ENCODE results near the gene HOXB1.

Gene HOXB1

GRCh38 chr17:48504953-48505352 lies 25.9 kb downstream of the HOXB1 start:
- no peak for DNase-seq (ENCODE audit: low read depth)
- H3K4me3 ChIP-seq (ENCODE audit: low read depth, low read length) = no peak overlapping the region
- no peak for TF ChIP-seq CTCF (IDR thresholded peaks at IDR 0.05; ENCODE audit: control insufficient read depth, extremely low read depth, insufficient read depth)

DNA sequence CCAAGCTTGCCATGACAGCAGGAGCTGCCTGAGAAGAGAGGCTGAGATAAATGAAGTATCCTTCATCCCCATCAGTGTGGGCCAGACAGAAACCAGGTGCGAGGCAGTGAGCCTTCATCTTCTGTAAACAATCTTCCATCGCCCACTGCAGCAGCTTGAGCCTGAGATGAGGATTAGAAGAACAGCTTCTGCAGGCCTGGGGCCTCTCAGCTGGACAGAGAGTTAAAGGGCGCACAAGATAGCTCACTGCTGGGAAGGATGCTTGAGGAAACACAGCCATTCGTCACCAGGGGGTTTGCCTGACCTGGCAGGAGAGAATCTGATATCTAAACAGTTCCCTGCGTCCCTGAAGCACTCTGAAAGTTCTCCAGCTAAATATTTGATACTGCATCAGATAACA lies 27.1 kb downstream of the HOXB1 start:
- no peak for DNase-seq (ENCODE audit: low read depth)
- H3K4me3 ChIP-seq (ENCODE audit: low read depth, low read length) = no peak overlapping the region
- TF ChIP-seq CTCF (IDR thresholded peaks at IDR 0.05; ENCODE audit: control insufficient read depth, extremely low read depth, insufficient read depth) = no peak

GRCh38 chr17:48502901-48503300 lies 27.9 kb downstream of the HOXB1 start:
- no peak for DNase-seq (ENCODE audit: low read depth)
- no peak for TF ChIP-seq CTCF (IDR thresholded peaks at IDR 0.05; ENCODE audit: control insufficient read depth, extremely low read depth, insufficient read depth)
- no peak overlapping the region for H3K4me3 ChIP-seq (ENCODE audit: low read depth, low read length)

DNA sequence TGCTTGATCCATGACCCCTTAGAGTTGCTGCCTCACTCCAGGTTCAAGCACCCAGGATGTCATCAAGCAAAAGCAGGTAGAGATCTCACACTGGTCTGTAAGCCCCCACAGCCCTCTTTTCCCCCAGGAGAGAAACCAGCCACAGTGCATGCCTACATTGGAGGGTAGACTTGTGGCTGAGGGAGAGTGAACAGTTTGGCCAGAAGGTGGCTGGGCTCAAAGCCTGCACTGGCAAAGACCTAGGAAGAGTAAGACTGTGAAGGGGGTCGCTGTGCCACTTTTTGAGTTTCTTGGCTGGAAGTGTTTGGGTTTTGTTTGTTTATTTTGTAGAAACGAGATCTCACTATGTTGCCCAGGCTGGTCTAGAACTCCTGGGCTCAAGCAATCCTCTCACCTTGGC lies 28.5 kb downstream of the HOXB1 start:
- no peak for DNase-seq (ENCODE audit: low read depth)
- TF ChIP-seq CTCF (IDR thresholded peaks at IDR 0.05; ENCODE audit: control insufficient read depth, extremely low read depth, insufficient read depth) = no peak
- H3K4me3 ChIP-seq (ENCODE audit: low read depth, low read length) = no peak overlapping the region

- no peak overlapping the region for H3K4me3 ChIP-seq (ENCODE audit: low read depth, low read length)
- DNase-seq (ENCODE audit: low read depth) = no peak
- TF ChIP-seq CTCF (IDR thresholded peaks at IDR 0.05; ENCODE audit: control insufficient read depth, extremely low read depth, insufficient read depth) = no peak
These were observed 30.1 kb downstream of the HOXB1 start for GRCh38 chr17:48500435-48501426.

DNA sequence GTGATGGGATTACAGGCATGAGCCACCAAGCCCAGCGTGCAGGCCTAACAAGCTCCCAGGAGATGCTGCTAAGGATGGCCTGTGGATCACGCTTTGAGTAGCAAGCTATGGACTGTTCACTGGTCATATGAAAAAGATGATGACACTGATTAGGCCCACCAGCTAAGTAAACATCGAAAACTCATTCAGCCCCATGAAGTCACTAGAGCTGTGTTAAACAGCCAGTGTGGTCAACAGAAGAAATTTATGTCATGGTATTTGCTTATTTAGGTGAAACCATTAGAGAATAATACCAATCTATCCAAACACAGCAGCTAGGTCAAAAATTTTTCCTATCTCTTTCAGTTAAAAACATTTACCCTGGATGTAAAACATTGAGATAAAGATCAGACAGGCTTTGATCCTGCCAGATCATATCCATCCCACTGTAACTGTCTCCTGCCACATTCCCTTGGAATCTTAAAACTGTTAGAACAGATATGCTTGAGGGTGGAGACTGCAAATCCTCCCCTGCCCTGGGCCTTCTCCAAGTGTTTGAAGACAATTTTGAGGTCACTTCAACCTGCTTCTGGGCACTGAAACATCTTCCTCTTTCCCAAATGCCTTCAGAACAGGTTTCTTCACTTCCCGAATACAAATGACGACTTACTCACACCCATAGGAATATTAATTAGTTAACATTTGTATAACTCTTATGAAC lies 30.9 kb downstream of the HOXB1 start:
- DNase-seq (ENCODE audit: low read depth) = no peak
- H3K4me3 ChIP-seq (ENCODE audit: low read depth, low read length) = no peak overlapping the region
- no peak for TF ChIP-seq CTCF (IDR thresholded peaks at IDR 0.05; ENCODE audit: control insufficient read depth, extremely low read depth, insufficient read depth)

Data from LNCaP clone FGC (cell line).